Kidney glomerular epithelial cell (primary cell): ENCODE measurements around the gene CALB2.

Experiments used
- DNase-seq: peaks from one replicate; lab custom pipeline; 2025; lab: John Stamatoyannopoulos, UW

Gene CALB2

DNA sequence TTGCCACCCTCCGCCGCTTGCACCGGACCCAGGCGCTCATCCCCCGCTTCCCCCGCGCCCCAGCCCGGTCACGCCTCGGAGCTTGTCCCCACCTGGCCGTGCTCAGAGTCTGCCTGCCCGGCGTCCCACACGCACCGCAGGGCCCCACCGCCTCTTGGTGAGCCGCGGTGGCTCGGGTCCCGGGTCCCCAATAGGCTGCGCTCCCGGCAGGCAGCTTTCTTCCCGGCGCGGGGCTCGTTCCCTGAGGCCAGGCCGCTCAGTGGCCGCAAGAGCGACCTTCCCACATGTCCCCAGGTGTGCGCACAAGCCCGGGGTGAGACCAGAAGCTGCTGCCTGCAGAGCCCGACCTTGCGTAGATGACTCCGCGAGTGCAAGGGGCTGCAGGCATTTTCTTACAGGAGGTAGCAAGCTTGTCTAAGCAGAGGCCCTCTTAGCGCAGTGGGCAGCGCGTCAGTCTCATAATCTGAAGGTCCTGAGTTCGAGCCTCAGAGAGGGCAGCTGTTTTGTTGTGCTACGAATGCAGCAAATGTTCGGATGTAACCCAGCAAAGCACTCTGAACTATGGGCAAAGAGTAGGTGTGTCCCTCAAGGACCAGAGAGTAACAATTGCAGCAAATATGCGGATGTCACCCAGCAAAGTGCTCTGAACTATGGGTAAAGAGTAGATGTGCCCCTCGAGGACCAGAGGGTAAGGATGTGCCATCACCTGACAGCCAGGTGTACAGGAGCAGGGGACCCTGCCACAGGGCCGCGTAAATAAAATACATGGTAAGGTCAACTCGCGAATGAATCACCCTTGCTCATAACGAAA, 67.8 kb downstream of the CALB2 start:
- DNase-seq, result peak; percentile 80

DNA sequence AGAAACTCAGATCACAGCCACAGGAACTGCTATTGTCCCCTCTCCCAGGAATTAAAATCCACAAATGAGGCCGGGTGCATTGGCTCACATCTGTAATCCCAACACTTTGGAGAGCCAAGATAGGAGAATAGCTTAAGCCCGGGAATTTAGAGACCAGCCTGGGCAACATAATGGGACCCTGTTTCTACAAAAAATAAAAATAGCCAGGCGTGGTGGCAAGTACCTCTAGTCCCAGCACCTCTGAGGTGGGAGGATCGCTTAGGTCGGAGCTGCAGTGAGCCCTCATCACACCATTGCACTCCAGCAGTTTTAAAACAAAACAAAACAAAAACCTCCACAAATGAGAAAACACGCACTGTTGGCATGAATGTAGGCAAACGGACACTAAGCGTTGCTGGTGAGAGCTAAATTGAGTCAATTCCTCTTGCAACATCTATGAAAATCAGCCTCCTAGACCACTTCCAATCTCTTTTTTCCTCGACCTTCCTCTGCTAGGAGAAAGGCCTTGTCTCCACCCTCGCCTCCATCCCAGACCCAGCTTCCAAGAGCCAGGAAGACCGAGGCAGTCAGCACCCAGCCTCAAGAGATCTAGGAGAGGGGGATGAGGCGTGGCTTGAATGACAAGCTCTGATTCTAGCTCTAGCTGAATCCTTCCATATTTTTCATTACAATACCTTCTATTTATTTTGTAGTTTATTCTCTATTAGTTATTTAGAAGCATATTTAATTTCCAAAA, 68.5 kb downstream of the CALB2 start:
- no peak for DNase-seq

DNA sequence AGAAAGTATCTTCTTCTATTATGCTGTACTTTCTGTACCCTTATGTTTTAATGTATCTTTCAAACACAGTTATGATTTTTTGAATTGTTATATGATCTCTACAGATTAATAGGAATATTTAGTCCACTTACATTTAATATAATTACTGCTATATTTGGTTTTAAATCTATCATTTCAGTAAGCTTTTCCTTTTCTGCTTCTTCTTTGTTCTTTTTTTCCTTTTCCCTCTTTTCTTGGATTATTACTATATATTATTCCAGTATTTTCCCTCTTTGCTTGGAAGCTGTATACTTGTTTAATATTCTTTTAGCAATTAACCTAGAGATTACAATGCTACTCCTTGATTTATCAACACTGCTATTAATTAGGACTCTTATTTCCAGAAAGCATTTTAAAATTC, 69.9 kb downstream of the CALB2 start:
- no peak for DNase-seq

DNA sequence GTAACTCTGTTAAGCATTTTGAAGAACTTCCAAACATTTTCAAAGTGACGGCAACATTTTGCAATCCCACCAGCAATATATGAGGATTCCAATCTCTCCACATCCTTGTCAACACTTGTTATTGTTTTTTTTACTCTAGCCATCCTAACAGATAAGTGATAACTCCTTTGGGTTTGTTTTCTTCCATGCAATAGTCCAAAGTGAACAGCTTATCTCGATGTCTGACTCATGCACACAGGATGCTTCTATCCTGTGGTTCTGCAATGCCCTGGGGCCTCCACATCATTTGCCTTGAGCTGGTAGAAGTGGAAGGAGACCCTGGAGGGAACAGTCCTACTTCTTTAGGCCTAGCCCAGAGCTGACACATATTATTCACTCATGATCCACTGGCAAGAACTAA, 70.4 kb downstream of the CALB2 start:
- DNase-seq, result no peak

DNA sequence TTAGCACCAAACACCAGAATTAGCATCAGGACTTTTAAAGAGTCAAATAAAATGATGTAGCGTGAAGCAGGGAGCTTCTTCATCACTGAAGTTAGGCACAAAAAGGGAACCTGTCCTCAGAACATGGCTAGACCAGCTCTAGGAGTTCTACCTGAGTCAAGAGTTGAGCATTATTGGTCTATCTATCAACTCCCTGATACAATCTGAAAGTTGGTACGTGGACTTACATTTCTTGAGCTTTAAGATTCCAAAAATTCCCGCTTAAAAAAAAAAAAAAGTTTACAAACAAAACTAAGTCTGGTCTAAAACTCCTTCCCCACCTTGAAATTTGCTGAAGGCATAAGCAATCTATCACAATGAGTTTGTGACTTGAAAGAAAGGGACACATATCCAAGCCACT, 71.1 kb downstream of the CALB2 start:
- no peak for DNase-seq

DNA sequence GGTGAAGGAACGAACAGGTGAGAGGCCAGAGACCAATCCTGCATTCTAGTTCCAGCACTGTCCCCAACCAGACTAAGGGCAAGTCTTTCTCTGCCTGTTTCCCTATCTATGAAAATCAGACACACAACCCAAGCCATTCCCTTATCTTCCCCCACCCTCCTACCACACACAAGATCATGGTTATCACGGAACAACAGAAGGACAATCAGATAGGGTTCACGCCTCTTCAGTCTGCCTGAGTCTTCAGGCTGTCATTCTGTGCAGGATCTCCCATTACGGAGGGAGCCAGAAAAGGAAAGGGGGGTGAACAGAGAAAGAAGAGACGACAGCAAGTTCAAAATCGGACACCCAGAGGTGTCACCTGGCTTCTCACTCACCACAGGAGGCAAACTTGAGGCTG, 72.2 kb downstream of the CALB2 start:
- DNase-seq, result no peak

DNA sequence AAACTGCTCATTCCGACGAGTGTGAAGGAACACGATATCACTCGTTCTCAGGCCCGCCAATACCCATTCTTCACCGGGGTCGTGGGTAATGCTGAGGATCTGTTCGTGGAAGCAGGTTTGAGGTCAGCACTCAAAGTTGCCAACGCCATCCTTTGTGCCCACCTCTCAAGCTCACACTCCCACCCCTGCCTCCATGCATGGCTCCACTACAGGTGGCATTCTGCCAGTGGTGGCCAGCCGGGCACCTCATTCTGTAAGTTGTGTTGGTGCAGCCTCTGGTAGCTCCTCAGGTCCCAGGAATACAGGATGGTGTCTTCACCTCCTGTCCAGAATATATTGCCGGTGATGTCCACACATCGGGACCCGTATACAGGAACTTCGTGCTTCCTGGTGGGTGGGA, 72.7 kb downstream of the CALB2 start:
- DNase-seq, result no peak

DNA sequence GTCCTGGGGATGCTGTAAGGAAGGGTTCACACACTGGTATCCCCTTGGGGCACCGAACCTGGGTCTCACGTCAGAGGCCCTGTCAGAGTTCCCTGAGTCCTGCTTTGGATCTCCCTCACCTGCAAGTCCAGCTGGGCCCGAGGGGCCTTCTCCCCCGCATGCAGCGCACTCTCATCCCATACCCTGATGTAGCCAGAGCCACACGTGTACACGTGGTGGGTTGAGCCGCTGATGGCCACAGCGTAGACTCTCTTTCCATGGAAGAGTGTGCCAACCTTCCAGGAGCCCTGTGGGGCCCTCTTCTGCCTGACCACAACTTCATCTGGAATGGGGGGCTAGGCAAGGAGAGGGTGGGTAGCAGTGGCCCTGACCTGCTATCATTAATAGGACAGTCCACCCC, 73.5 kb downstream of the CALB2 start:
- no peak for DNase-seq

DNA sequence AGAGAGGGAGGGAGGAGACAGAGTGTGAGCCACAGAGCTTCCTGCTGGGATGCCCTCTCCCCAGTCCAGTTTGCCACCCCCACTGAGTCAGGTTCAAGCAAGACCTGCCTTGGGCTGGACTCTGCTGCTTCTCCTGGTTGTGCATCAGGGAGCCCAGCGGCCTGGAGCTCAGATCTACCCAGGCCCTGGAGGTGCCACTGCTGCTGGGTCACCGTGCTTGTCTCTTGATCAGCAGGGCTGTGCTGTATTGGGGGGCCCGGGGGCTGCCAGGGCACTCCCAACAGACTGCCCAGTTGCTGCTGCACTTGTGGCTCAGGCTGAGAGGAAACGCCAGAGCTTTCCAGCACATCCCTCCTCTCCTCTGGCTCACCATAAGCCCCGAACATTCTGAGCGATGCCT, 74.4 kb downstream of the CALB2 start:
- DNase-seq, result no peak

DNA sequence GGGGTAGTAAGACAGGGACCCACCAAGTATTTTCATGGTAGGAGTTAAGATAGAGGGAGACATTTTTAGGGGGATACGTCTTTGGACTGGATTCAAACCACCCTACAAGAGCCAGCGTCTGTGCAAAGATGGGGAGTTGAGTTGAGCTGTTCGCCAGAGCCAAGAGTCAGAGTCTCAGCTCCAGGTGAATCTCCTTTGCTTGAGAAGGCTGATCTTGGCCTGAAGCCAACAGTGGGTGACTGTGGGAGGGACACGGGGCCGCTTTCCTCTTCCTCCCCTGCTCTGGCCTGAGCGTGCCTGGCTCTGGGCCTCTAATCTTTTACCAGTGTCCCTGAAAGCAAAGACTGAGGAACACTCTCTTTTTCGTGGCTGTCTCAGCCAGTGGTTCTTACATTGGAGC, 78.0 kb downstream of the CALB2 start:
- no peak for DNase-seq

DNA sequence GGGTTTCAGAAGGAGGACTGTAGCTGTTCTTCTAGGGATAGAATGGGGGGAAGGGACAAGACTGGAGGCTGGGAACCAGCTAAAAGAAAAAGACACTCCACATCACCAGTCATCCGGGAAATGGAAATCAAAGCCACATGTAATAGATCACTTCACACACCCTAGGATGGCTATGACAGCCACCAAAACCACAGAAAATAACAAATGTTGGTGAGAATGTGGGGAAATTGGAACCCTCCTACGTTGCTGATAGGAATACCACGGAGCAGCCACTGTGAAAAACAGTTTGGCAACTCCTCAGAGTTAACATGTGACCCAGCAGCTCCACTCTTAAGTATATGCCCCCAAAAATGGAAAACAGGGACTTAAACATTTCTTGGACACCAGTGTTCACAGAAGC, 81.0 kb downstream of the CALB2 start:
- no peak for DNase-seq
